GM12874 (cell line): ENCODE results near the gene TMEM145.
A peak's percentile ranks its signal among the peaks of the same experiment; 100 is the strongest.

ENCODE experiments used
- TF ChIP-seq, protein P1 (sequence below): IDR thresholded peaks from 2 replicates; pipeline ENCODE4 v1.5.1; 2011; ENCODE audit warnings: low read depth, mild to moderate bottlenecking, control low read depth, low read length, moderate library complexity; ENCODE audit not compliant: insufficient read depth

The TMEM145 gene

DNA sequence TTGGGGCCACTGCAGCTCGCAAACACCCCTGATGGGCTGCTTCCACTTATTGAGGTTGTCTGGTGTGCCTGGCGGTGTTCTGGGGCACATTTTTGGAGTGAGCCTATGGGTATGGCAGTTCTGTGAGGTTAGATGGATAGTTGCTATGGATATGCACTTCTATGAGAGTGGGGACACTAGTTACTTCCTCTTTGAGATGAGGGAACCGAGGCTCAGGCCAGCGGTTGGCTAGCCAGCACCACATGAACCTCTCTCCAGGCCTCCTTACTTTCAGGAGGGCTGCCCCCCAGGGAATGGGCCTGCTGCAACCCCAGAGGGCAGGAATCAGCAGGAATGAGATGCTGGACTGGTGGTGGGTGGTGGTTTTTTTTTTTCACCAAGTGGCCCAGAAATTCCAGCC, 24.7 kb upstream of the TMEM145 start:
- TF ChIP-seq, protein P1, sequence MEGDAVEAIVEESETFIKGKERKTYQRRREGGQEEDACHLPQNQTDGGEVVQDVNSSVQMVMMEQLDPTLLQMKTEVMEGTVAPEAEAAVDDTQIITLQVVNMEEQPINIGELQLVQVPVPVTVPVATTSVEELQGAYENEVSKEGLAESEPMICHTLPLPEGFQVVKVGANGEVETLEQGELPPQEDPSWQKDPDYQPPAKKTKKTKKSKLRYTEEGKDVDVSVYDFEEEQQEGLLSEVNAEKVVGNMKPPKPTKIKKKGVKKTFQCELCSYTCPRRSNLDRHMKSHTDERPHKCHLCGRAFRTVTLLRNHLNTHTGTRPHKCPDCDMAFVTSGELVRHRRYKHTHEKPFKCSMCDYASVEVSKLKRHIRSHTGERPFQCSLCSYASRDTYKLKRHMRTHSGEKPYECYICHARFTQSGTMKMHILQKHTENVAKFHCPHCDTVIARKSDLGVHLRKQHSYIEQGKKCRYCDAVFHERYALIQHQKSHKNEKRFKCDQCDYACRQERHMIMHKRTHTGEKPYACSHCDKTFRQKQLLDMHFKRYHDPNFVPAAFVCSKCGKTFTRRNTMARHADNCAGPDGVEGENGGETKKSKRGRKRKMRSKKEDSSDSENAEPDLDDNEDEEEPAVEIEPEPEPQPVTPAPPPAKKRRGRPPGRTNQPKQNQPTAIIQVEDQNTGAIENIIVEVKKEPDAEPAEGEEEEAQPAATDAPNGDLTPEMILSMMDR: no peak

DNA sequence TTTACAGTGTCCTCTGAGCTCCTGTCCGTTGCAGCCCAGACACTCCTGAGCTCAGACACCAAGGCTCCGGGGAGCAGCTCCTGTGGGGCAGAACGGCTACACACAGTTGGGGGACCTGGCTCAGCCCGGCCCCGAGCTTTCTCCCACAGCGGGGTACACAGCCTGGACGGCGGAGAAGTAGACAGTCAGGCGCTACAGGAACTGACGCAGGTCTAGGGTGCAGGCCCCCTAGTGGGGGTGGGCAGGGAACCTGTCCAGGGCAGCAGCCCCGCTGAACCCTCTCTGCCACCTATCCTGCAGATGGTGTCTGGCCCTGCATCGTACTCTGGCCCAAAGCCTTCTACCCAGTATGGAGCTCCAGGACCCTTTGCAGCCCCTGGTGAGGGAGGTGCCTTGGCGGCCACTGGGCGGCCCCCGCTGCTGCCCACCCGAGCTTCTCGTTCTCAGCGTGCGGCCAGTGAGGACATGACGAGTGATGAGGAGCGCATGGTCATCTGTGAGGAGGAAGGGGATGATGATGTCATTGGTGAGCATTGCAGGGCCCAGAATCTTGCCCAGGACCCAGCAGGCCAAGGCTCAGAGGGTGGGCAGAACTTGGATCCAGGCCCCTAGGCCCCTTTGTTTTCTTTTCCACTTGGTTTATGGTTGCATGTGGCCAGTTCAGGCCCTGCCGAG, 24.1 kb upstream of the TMEM145 start:
- TF ChIP-seq, protein P1: no peak

DNA sequence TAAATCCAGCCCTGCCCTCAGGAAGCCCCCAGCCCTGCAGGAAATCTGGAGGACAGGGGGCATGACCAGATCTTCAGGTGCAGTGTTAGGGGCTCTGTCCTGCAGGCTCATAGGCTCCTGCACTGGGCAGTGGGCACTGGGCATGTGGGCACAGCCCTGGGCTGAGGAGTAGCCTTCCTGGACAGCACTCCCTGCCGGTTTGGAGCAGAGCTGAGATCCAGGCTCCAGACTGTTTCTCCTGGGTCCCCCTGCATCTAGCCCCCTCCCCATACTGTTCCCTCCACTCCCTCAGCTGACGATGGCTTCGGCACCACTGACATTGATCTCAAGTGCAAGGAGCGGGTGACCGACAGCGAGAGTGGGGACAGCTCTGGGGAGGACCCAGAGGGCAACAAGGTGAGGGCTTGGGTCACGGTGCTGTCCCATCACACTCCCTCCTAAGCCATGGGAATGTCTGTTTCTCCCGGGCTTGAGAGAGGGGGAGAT, 23.5 kb upstream of the TMEM145 start:
- TF ChIP-seq, protein P1: no peak

DNA sequence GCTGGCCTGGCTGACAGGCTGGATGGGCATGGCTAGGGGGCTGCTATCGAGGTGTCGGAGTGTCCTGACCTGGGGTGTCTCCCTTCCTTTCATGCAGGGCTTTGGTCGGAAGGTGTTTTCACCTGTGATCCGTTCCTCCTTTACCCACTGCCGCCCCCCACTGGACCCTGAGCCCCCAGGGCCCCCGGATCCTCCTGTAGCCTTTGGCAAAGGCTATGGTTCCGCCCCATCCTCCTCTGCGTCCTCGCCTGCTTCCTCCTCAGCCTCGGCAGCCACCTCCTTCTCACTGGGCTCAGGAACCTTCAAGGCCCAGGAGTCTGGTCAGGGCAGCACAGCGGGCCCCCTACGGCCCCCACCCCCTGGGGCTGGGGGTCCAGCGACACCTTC, 23.0 kb upstream of the TMEM145 start:
- TF ChIP-seq, protein P1: no peak

DNA sequence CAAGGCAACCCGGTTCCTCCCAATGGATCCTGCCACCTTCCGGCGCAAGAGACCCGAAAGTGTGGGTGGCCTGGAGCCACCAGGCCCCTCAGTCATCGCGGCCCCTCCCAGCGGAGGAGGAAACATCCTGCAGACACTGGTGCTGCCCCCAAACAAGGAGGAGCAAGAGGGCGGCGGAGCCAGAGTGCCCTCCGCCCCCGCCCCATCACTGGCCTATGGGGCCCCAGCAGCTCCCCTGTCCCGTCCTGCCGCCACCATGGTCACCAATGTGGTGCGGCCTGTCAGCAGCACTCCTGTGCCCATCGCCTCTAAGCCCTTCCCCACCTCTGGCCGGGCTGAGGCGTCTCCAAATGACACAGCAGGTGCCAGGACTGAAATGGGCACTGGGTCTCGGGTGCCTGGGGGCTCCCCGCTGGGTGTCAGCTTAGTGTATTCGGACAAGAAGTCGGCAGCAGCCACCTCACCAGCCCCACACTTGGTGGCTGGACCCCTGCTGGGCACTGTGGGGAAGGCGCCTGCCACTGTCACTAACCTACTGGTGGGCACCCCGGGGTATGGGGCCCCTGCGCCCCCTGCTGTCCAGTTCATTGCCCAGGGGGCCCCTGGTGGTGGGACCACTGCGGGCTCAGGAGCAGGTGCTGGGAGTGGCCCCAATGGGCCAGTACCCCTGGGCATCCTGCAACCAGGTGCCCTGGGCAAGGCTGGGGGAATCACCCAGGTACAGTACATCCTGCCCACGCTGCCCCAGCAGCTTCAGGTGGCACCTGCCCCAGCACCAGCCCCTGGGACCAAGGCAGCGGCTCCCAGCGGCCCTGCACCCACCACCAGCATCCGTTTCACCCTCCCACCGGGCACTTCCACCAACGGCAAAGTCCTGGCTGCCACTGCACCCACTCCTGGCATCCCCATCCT, 22.3 kb upstream of the TMEM145 start:
- TF ChIP-seq, protein P1: peak; percentile 71

DNA sequence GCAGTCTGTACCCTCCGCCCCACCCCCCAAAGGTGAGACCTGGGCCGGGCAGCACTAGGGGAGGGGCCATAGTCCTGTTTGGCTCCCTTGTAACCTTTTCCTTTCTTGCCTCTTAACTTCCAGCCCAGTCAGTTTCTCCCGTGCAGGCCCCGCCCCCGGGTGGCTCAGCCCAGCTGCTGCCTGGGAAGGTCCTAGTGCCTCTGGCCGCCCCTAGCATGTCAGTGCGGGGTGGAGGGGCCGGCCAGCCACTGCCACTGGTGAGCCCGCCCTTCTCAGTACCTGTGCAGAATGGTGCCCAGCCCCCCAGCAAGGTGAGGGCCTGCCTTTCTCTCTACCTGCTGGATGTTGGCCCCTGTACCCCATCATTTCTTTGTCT, 21.7 kb upstream of the TMEM145 start:
- TF ChIP-seq, protein P1: no peak
